GM23338 (cell line): Measurements from ENCODE around the gene E4F1.

ENCODE experiments used
- CREB1 ChIP-seq: fragments of 250-450 bp; sonication (Bioruptor Pico); IDR thresholded peaks from 2 replicates; pipeline ENCODE4 v1.5.0; 2020; ENCODE audit warnings: low read depth, mild to moderate bottlenecking, moderate library complexity
- CTCF ChIP-seq, 2 experiments: fragments of 200-600 bp in 1 of 2; sonication (generic) in 1 of 2; conservative IDR thresholded peaks; 2 replicates each; pipeline versions ENCODE4 v1.5.1 to v1.6.1; 2016 to 2017; ENCODE audit warnings: antibody characterized with exemption in 2 of 2, low read depth in 2 of 2, mild to moderate bottlenecking in 2 of 2, moderate library complexity in 1 of 2
- EZH2 ChIP-seq: fragments of 200-600 bp; sonication (generic); IDR thresholded peaks from one replicate; pipeline ENCODE4 v1.8.0; 2017; ENCODE audit warnings: antibody characterized with exemption, mild to moderate bottlenecking, low read depth; ENCODE audit not compliant: unreplicated experiment
- EZH2phosphoT487 ChIP-seq: fragments of 200-600 bp; sonication (generic); IDR thresholded peaks from one replicate; pipeline ENCODE4 v1.8.1; 2018; ENCODE audit warnings: antibody characterized with exemption; ENCODE audit not compliant: unreplicated experiment
- JUNB ChIP-seq: IDR thresholded peaks from one replicate; pipeline ENCODE4 v1.6.1; 2016; ENCODE audit warnings: antibody characterized with exemption; ENCODE audit not compliant: unreplicated experiment
- NANOG ChIP-seq: IDR thresholded peaks from 2 replicates; pipeline ENCODE4 v1.6.1; 2016; ENCODE audit warnings: antibody characterized with exemption, borderline replicate concordance
- POLR2AphosphoS5 ChIP-seq: IDR thresholded peaks from 2 replicates; pipeline ENCODE4 v1.6.1; 2016; ENCODE audit warnings: antibody characterized with exemption, low read depth
- REST ChIP-seq: IDR thresholded peaks from one replicate; pipeline ENCODE4 v1.6.1; 2018; ENCODE audit warnings: antibody characterized with exemption; ENCODE audit not compliant: unreplicated experiment
- STAT1 ChIP-seq: IDR thresholded peaks from one replicate; pipeline ENCODE4 v1.6.1; 2016; ENCODE audit warnings: antibody characterized with exemption; ENCODE audit not compliant: unreplicated experiment
- ZNF114 ChIP-seq: fragments of 250-450 bp; sonication (Bioruptor Pico); IDR thresholded peaks from 2 replicates; pipeline ENCODE4 v1.5.0; 2020; ENCODE audit warnings: mild to moderate bottlenecking, moderate library complexity
- ZNF331 ChIP-seq: fragments of 250-450 bp; sonication (Bioruptor Pico); IDR thresholded peaks from 2 replicates; pipeline ENCODE4 v1.5.0; 2020; ENCODE audit warnings: low read depth, mild to moderate bottlenecking, moderate library complexity
- ZNF462 ChIP-seq: fragments of 250-450 bp; sonication (Bioruptor Pico); IDR thresholded peaks from 2 replicates; pipeline ENCODE4 v1.5.0; 2020; ENCODE audit warnings: mild to moderate bottlenecking, moderate library complexity
- TF ChIP-seq, protein P1 (sequence below): IDR thresholded peaks from 2 replicates; pipeline ENCODE4 v1.6.1; 2016; ENCODE audit warnings: antibody characterized with exemption

DNA sequence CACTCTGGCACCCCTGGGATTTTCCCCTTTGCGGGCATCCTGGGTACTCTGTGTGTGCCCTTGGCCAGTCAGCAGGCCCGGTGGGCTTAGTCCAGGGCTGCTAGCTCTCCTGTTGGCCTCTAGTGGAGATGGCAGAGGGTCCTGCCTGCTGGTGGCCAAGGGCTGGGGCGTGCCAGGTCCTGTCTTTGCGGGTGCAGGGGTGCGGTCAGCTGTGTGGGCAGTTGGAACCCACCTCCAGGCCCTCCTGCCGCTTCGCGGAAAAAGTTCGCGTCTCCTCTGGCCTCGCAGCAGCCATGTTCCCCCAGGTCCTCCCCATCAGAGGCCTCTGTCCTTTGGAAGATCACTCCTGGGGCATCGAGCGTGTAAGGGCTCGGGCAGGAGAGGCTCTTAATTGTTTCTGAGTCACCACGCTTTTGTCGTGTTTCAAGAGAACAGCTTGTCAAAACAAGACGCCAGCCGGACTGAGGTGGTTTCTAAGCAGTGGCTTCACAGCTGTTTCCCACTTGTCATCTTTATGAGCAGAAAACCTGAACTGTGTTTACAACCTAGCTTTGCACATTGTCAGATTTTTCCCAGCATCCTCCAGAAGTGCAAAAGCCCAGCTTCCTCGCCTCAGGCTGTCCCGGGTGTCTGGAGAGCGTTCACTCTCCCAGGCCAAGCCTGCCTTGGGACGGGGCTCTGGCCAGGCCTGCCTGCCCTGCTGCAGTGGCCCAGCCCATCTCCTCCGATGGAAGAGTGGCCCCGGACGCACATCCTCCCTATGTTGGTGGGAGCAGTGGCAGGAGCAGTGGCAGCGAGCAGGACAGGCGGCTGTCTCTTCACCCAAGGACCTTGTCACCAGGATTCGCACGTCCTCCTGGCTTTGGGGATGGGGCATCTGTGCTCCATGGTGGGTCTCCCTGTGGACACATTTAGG lies 7.9 kb downstream of the E4F1 start:
- TF ChIP-seq EZH2phosphoT487: no peak
- TF ChIP-seq CTCF (conservative IDR thresholded peaks at IDR 0.05; ENCODE audit: low read depth in 2 of 2): no peak
- TF ChIP-seq EZH2: no peak
- no peak for TF ChIP-seq POLR2AphosphoS5
- no peak for TF ChIP-seq CREB1
- no peak for TF ChIP-seq ZNF331
- no peak for TF ChIP-seq REST
- no peak for TF ChIP-seq NANOG
- TF ChIP-seq JUNB: no peak
- TF ChIP-seq, protein P1, sequence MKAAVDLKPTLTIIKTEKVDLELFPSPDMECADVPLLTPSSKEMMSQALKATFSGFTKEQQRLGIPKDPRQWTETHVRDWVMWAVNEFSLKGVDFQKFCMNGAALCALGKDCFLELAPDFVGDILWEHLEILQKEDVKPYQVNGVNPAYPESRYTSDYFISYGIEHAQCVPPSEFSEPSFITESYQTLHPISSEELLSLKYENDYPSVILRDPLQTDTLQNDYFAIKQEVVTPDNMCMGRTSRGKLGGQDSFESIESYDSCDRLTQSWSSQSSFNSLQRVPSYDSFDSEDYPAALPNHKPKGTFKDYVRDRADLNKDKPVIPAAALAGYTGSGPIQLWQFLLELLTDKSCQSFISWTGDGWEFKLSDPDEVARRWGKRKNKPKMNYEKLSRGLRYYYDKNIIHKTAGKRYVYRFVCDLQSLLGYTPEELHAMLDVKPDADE: no peak
- no peak for TF ChIP-seq ZNF462 (CRISPR knock-in tag)
- no peak for TF ChIP-seq ZNF114 (CRISPR knock-in tag)
- no peak for TF ChIP-seq STAT1
